ENCODE measurements around the gene RNPEPL1.

Gene RNPEPL1

DNA sequence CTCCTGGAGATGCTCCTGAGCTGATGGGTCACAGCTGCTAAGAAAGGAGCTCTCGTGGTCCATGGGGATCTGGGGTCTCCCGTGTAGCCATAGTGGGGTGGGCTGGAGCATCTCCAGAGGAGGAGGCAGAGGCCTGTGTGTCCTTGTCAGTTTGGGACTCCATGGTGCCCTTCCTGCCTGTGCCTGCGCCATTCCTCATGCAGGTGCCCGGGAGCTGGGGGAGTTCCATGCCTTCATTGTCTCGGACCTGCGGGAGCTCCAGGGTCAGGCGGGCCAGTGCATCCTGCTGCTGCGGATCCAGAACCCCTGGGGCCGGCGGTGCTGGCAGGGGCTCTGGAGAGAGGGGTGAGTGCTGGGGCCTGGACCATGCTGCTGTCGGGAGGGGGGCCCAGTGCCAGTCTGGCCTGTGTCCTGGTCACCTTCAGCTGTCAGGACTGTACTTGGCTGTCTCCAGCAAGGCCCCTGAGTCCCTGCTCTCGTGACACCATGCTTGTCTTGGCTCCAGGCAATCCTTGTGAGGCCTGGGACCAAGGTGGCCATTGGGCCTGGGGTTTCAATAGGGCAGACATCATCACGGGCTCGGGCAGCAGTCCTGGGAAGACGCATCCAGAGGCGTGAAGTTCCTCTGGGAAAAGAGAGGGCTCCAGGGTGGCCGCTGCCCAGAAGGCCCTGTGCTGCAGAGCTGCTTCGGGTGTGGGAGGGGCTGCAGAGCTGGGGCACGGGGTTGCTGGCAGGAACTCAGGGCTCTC lies 25.6 kb downstream of the RNPEPL1 start:
- DNase-seq: no peak

- no peak for DNase-seq
Observed at GRCh38 chr2:240594511-240595380, 26.5 kb downstream of the RNPEPL1 start.

DNA sequence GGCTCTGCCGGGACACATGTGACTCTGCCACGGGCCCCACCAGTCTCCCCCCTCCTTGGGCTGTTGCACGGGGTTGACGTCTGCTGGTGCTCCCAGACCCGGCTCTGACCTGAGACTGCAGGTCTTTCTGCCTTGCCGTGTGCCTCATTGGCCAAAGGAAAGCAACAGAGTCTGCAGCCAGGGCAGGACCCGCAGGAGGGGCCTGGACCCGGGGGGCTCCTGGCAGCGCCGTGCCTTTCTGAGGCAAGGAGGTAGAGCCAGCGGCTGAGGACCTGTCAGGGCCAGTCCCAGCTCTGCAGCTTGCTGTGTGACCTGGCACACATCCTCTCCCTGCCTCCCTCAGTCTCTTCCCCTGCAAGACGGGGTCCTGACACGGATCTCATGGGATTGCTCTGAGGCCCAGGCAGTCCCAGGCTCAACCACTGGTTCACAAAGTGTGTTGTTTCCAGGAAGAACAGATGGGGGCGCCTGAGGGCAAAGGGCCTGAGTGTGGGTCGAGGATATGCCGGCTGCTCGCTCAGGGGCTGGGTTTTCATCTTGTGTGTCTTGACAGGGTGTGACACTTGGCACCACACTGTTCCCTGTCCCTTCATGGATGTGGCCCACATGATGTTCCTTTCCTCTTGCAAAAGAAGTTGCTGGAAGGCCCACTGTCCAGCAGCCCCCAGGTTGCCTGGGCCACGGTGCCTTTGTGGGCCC lies 27.2 kb downstream of the RNPEPL1 start:
- no peak for DNase-seq

DNA sequence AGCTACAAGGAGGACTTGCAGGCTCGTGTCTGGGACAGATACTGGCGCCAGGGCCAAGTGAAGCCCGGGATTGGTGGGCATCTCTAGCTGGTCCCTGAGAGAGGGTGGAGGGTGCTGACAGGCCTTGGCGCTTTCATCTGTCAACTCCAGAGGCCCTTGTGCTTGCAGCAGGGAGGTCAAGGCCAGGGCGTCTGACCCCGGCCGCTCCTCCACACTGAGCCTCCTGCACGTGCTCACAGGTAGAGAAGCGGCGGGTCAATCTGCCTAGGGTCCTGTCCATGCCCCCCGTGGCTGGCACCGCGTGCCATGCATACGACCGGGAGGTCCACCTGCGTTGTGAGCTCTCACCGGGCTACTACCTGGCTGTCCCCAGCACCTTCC lies 27.8 kb downstream of the RNPEPL1 start:
- DNase-seq: no peak

DNA sequence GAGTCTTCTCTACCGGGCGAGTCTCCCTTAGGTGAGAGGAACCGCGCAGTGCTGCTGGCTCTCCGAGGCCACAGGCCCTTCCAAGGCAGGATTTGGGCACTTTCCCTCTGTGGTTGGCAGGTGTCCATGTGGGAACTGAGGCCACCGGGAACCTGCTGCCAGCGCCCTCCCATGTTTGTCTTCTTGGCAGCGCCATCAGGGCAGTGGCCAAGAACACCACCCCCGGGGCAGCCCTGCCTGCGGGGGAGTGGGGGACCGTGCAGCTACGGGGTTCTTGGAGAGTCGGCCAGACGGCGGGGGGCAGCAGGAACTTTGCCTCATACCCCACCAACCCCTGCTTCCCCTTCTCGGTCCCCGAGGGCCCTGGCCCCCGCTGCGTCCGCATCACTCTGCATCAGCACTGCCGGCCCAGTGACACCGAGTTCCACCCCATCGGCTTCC lies 28.2 kb downstream of the RNPEPL1 start:
- DNase-seq: no peak

GRCh38 chr2:240597054-240597418 lies 28.8 kb downstream of the RNPEPL1 start:
- DNase-seq: no peak

GRCh38 chr2:240597419-240598181 lies 29.3 kb downstream of the RNPEPL1 start:
- DNase-seq: no peak

DNA sequence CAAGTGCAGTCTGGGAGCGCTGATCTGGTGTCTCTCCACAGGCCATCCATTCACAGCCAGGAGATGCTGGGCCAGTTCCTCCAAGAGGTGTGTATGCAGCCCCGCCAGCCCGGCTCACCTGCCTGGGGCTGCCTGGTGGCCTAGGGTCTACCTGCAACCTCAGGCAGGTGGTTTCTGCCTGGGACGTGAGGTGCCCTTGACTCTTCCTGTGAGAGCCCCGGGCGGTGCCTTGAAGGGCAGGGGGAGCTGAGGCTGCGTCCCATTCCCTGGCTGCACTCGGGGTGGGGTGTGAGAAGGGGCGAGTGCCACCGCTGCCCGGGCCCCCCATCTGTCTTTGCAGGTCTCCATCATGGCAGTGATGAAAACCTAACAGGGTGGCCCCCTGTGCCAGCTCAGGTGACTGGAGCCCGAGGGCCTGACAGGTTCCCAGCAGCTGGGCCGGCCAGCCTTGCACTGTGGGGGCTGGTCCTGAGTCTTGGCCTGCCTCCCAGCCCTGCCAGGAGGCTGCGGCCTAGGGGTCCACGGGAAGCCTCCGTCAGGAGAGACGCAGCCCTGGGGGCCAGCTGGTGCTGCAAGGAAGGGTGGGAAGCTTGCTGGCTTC lies 30.1 kb downstream of the RNPEPL1 start:
- DNase-seq: no peak

- no peak for DNase-seq
Observed at GRCh38 chr2:240599141-240599583, 30.9 kb downstream of the RNPEPL1 start.

GRCh38 chr2:240600451-240600961 lies 32.2 kb downstream of the RNPEPL1 start:
- DNase-seq: no peak

GRCh38 chr2:240601061-240601830 lies 33.0 kb downstream of the RNPEPL1 start:
- DNase-seq: no peak

GRCh38 chr2:240601831-240602160 lies 33.5 kb downstream of the RNPEPL1 start:
- DNase-seq: no peak

DNA sequence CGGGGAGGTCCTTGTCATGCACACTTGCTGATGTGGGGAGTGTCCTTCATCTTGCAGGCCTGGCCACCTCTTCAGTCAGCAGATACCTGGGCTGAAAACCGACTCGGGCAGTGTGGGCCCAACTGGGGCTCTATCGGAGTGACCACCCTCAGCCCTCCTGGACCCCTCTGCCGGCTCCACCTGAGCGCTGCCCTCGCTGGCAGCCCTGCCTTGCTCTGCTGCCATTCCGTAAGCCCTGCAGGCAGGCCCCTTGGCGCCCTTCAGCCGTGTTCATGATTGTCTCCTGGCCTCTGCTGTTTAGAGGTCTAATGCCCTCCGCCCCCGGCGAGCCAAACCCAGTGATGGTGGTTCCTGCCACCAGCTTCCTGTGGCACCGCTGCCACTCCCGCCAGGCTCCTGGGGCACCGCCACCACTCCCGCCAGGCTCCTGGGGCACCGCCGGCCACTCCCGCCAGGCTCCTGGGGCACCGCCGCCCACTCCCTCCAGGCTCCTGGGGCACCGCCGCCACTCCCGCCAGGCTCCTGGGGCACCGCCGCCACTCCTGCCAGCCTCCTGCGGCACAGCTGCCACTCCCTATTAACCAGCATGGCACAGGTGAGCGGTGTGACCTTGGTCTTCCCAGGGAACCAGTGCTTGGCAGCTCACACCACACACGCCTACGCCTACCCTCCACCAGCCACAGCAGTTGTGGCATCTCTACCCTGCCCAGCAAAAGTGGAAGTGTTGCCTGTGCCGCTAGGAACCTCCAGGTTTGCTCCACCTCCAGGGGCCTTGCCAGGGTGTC lies 34.2 kb downstream of the RNPEPL1 start:
- no peak for DNase-seq

DNA sequence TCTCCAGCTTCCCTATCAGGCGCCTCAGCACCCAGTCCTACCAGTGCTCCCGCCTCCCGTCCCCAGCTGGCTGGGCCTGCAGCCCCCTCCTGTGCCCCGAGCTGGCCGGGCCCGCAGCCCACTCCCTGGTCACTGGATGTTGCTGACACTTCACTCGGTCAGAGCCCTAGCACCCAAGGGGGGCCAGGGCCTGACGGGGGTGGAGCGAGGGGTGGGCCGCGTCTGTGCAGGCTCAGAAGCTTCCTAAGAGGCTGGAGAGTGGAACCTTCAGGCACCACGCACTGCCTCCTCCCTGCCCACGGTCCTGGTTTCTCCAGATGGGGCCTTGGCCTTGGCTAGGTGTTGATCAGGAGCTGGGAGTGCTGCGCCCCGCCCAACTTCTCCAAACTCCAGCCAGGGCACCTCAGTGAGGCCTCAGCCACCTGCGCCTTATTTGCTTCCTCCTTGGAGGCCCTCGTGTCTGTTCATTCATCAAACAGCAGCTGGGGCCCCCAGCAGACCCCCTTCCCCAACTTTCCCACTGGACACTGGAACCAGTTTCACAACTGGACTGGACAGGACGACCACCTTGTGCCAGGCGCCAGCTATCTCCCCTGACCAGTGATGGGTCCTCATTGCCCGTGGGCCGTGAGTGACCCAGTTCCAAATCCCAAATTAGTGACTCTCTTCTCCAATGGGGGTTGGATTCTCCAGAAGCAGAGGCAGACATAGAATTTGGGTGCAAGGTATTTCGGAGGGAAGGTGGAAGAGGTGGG lies 35.0 kb downstream of the RNPEPL1 start:
- DNase-seq: no peak

GRCh38 chr2:240603846-240604245 lies 35.6 kb downstream of the RNPEPL1 start:
- DNase-seq: no peak

- no peak for DNase-seq
Observed at GRCh38 chr2:240604291-240604938, 36.1 kb downstream of the RNPEPL1 start.

DNA sequence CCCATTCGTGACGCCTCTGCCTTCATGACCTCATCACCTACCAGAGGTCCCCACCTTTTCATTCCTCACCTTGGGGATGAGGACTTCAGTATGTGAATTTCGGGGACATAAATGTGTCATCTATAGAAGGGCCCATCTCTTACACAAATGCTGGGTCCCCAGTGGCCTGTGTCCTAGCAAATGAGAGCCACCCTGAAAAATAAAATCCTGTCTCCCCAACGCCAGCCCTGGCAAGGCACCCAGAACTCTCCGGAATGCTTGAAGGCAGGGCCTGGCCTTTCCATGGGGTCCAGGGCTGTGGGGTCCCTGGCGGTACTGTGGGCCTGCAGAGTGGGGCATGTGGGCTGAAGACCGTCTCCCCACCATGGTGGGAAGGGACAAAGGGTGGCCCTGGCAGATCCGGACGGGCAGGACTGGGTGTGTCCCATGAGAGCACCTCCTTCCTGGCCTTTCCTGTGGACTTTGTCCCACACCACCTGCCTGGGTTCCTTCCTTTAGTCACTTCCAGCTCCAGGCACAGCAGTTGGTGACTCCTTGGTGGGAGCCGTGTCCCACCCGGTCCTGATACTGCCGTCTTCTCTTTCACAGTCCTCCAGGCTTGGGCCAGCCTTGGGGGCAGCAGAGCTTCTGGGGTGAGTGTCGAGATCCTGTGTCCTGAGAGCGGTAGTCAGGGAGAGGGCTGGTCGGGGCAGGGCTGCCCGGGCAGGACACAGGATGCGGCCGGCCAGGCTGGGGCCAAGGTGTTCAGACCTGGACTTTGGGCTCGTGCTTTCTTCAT lies 36.8 kb downstream of the RNPEPL1 start:
- no peak for DNase-seq

Data from stimulated activated naive CD4-positive, alpha-beta T cell treated with Interleukin-2 at 50 U/mL for 16 hours (primary cell).